ENCODE measurements around the gene TOR4A.

The TOR4A gene

DNA sequence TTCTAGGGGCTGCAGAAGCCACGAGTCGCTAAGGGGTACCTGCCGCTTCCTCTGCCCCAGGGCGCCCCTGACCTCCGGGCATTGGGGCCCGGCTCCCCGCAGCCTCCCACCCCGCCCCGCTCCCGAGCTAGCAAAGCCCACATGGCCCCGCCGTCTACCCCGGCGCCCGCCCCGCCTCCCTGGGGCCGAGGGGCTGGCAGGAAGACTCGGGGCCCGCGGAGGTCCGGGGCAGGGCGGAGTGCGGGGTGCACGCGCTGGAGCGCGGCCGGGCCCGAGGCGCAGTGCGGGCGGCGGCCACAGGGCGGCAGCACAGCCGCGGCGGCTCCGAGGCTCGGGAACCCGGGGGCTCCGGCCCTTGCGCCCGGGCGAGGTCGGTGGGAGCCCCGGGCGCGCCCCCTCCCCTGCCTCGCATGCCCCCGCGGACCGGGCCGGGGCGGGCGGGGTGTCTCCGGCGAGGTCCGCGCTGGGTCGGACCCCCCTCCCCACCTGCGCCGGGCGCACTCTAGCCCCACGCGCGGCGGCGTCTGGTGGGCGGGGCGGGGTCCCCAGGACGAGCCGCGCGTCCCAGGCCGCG is 17.8 kb downstream of the TOR4A start:
- DNase-seq (ENCODE audit: low spot score): peak; percentile 59

DNA sequence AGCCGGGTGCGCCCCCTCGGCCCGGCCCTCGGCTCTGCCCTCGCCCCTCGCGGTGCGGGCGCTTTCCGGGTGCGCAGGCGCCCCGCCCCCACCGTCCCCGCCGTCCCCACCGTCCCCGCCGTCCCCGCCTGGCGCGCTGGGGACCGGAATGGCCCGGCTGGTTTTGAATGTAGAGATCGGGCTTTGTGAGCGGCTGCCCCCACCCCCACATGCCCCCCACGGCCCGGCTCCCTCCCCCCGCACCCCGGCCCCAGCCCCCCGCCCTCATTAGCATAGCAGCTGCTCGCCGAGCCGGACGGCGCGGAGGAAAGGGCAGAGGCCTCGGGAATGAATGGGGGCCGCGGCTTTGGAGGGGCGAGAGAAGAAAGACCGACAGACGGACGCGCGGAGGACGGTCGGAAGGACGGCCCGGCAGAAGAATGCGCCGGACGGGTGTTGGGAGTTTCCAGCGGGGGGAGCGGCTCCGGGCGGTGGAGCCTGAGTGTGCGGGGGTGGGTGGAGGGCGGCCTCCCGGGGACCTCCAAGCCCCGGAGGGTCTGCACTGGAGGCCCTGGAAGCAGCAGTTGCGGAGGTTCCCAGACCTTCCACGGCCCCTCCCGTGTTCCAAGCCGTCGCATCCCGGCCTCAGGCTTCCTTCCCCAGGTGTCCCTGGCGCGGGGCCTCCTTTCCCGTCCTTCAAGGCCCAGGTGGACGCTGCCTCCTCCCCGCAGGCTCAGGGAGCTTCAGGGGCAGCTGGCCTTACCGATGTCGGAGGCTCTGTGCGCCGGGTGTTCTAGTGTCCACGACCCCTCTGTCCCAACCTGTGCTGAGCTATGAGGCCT is 18.5 kb downstream of the TOR4A start:
- DNase-seq (ENCODE audit: low spot score): no peak

DNA sequence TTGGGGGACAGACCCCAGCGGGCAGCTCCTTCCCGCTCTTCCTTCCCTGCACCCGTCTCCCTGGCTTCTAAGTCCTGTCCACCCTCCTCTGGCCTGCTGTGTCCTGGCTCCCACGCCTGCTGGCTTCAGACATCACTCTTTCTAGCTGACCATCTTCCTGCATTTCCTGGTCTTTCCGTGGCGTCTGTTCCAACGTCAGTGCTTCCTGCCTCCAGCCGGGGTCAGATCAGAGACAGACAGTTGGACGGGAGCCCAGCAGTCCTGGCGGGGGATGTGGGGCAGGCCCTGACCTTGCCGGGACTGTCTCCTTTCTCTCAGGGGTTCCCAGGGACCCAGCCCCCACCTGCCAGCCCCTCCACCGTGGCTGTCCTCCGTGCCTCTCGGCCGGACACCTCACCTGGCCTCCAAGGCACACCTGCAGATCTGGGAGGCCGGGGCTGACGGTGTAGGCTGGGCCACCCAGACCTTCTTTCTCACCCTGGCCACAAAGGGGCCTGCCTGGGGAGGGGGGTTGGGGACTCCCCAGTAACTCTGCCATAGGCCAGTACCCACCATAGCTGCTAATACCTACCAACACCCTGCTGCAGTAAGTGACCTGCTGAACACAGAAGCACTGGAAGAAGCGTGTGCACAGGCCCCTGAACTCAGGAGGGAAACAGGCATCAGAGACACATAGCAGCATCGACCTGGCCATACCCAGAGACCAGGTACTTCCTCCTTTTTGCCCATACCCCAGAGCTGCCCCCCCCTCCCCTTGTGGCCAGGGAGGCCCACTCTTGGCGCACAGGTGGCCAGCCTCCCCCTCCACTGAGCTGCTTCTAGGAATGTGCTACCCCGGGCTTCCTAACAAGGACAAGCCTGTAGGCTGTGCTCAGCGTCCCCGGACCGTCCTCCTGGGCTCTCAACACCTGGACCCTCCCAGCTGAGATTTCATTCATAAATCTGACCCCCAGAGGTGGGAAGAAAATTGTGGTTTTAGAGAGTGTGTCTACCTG is 19.4 kb downstream of the TOR4A start:
- DNase-seq (ENCODE audit: low spot score): no peak

DNA sequence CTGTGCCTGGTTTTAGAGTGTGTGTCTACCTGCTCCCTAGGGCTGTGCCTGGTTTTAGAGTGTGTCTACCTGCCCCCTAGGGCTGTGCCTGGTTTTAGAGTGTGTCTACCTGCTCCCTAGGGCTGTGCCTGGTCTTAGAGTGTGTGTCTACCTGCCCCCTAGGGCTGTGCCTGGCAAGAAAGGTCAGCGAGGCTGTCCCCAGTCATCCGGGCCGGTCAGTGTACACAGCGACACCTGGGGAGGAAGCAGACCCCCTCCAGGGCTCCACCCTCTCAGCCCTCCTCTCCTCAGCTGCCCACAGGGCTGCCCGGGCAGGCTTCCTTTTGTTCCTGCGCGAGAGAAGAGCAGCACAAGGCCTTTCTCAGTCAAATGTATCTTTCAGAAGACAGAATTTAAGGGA is 20.4 kb downstream of the TOR4A start:
- no peak for DNase-seq (ENCODE audit: low spot score)

DNA sequence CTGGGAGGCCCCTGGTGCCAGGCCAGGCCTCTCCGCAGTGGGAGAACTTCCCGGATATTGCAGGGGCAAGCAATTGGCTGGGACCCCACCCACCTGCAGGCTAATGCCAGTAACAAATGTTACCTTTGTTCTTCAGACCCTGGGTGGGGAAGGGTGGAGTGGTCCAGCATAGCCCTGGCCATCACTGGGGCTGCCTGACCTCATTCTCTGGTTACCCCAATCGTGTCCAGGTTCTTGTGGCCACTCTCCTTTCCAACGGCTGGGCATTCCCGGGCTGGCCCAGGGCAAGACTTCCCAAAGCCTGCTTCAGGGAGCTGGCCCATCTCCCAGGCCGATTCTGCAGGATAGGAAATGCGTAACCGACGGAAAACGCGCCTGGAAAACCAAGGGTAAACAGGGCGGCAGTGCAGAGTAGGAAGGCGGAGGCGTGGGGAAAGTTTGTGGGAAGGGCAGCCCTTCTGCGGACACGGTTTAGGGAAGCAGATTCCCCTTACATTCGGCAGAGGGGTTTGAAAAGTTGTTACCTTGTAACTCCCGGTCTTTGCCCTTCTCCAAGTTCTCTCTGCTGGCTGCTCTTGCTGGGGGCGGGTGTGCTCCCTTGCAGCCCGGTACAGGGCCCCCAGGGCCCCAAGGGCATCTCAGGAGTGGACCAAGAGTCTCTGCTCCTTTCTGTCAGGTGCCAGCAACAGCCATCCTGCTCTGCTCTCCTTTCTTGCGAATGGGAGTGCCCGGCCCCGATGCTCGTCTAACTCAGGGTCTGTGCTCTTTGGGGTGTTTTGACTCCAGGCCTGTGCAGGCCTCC is 21.1 kb downstream of the TOR4A start:
- DNase-seq (ENCODE audit: low spot score): no peak

DNA sequence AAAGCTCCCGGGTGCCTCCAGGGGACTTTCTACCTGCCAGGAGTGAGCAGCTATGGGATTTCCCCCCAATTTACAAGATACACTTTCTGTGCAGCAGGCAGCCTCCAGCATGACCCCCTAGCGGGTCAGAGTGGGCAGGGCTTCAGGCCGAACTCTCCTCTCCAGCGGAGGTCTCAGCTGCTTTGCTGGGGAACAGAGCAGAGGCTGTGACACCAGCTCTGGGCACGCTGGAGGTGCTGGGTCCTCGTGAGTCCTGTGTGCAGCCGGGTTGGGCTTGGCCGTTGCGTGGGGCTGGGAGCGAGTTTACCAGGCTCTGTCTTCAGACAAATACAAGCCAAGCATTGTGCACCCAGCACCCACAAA is 21.7 kb downstream of the TOR4A start:
- DNase-seq (ENCODE audit: low spot score): no peak

DNA sequence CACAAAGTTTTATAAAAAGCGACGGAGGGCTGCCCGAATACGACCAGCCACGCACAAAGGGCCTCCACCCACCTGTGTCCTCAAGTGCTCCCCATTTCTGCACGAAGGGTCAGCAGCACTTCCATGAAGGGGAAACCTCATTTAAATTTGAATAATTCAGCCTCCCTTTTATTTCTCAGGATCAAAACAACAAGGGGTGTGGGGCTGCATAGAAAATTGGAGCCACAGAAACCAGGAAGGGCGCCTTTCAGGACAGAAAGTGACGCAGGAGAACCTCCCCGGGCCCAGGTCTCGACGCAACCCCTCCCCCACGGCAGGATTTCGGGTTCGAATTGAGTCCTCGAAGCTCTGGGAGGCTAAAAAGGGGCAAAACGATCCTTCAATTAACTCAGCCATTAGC is 22.4 kb downstream of the TOR4A start:
- DNase-seq (ENCODE audit: low spot score): peak; percentile 68

DNA sequence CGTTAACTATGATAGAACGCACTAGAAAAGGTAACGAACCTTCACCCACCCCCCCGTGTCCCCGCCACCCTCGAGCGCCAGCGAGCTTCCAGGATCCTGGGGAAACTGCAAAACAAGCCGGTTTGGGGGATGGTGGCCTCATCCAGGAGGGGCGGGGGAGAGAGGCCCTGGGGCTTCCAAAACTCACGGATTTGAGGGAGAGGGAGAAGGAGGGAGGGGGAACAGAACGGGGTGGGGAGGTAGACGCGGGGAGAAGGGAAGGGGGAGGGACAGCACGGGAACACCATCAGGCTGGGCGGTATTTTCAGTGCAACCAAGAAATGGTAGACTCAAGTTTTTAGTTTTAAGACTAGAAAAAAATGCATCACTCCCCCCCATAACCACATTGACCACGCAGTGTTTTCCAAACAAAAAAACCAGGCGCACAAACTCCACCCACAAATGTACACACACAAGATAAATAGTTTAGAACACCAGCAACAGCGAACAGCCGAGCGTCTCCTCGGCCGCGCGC is 23.1 kb downstream of the TOR4A start:
- DNase-seq (ENCODE audit: low spot score): peak; percentile 82

DNA sequence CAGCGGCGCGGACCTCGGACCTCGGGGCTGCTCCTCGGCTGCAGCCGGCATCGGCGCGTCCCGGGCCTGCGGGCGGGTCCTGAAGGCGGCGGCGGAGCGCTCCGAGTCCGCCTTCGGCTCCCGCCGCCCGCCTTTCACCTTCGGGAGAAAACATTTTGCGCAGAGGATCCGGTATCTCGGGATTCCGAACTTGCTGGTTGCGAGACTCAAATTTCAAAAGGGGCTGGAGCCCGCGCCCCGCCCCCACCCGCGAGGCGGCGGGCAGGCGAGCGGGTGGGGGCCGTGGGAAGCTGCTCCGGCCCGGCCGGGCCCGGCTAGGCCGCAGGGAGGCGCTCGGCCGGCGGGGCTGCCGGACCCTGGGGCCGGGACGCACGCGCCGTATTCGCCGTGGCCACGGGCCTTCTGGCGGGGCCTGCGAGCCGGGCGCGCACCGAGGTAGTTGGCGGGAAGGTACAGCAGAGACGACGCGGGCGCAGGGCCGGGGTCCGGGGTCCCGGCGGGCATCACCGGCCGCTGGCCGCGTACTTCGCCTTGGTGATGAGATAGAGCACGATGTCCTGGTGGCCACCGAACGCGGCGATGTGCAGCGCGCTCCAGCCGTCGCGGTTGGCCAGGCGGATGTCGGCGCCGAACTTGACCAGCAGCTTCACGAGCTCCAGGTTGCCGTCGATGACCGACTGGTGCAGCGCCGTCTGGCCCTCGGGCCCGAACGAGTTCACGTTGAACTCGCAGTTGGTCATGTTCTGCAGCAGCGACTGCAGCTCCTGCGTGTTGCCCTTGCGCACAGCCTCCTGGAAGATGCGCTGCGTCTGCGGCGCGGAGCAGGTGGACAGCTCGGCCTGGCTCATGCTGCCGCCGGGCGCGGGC is 23.8 kb downstream of the TOR4A start:
- DNase-seq (ENCODE audit: low spot score): peak; percentile 88

DNA sequence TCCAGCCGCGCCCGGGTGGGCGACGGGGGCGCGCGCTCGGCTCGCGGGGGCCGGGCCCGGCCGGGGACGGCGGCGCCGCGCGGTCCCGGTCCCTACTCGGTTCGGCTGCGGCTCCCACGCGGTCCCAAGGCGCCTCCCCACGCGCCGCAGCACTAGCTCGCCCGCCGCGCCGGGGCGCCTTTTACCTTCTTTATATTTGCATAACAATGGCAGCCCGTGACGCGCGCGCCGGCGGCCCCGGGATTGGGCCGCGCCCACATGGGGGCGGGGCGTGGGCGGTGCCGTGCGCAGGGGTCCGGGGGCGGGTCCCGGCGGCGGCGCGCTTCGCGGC is 24.6 kb downstream of the TOR4A start, which contains the start of gene NRARP:
NRARP (minus strand) TSS at position 154 of the 331 bp plus-strand sequence. CDS start 343 bp downstream, outside the sequence.
- peak; percentile 92 for DNase-seq (ENCODE audit: low spot score)

DNA sequence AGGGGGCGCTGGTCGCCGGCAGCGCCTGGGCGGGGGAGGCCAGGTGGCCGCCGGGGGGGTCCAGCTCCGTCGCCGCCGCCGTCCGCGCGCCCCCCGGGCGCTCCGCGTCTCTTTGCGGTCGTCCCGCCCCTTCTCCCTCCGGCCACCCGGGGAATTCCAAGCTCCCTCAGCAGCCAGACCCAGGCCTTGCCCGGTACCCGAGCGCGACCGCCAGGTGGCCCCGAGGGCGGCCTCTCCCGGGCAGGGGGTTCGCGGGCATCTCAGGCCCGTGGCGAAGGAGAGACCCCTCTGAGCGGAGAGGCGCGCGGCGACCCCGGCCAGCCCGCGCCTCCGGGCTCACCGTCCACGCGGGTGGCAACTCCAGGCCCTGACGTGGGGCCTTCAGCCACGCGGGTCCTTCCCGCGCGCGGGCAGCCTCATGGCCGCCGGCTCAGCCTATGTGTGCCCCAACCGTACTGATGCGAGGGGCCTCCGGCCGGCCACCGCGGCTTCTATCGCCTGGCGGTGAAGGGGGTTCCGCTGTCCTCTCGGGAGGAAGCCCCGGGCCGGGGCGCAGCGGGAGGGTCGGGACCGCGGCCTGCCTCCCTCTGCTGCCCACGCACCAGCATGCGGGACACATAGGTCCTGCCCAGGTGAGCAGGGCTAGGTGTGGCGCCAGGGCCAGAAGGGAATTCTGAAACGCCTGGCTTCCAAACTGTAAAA is 25.1 kb downstream of the TOR4A start:
- peak; percentile 80 for DNase-seq (ENCODE audit: low spot score)

DNA sequence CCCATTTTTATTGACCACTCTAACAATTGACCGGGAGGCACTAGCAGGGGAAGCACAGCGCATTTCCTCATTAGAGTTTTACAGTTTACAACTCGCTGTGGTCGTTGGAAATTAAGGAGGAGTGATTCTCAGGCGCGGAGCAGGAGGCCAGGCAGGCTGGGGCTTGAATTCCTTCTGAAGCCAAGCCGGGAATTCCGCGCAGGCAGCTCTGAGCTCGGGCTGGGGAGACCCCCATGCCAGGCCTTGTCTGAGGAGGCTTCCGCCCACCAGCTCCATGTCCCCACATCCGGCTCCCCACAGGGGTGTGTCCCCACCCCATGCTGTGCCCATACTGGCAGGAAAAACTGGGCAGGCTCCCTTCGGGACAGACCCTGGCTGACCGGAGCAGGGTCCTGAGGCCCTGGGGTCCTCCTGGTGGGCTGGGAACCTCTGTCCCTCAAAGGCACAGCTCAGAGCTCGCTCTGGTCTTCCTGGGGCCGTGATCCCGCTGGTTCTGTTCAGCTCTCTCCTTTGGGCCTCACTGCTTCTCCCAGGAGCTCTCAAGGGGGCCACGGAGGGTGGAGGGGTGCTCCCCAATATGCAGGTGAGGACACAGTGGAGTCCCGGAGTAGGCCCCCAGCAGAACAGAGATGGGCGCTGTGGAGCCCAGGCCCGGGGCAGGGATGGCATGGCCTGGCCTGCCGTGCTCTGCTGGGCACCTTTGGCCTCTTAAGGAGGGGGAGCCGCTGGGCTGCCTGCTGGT is 25.8 kb downstream of the TOR4A start:
- no peak for DNase-seq (ENCODE audit: low spot score)

DNA sequence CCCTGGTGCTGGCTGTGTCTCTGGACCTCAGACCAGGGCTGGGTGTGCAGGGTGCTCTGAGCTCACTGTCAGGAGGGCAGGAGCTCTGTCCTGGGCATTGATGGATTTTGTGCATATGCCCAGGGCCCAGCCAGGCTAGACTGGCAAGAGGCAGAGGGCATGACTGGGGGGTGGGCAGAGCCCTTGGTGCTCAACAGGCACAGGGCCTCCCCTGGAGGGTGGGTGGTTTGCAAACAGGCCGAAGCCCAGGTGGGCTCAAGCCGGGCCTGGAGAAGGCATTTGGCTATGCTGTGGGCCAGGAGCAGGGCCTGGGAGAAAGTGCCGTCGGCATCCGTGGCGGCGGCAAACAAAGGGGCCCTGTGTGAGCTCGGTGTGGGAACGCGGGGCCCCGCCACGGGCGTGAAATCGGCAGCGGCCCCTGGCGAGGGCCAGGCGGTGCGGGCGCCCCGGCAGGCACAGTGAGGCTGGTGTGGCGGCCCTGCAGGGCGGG is 26.4 kb downstream of the TOR4A start:
- DNase-seq (ENCODE audit: low spot score): no peak

DNA sequence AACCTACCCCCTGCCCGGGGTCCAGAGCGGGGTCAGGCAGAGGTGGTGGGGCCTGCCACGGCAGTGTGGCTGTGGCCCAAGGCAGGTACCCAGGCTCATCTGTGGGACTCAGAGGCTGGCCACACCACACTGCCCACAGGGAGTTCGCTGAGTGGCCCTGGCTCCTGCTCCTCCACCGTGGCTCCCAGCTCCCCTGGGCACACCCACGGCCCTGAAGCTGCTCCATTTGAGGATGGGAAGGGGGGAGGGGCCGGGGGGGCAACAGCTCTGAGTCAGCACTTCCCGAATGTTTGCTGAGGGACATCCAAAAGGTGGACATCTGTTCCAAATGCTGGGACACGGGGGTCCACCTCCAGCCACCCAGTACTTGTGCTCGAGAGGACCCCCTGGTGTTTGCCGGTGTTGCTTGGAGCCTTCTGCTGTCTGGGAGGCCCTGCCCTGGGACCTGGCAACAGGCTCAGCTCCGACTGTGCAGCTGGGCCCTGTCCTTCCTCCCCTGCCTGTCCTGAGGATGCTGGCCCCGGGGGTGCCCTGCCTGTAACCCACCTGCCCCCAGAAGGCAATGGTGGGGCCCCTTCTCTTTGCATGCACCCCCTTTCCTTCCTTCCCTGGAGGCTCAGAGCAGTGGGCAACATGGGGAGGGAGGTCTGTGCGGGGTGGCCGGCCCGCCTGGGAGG is 27.0 kb downstream of the TOR4A start:
- DNase-seq (ENCODE audit: low spot score): peak; percentile 56

DNA sequence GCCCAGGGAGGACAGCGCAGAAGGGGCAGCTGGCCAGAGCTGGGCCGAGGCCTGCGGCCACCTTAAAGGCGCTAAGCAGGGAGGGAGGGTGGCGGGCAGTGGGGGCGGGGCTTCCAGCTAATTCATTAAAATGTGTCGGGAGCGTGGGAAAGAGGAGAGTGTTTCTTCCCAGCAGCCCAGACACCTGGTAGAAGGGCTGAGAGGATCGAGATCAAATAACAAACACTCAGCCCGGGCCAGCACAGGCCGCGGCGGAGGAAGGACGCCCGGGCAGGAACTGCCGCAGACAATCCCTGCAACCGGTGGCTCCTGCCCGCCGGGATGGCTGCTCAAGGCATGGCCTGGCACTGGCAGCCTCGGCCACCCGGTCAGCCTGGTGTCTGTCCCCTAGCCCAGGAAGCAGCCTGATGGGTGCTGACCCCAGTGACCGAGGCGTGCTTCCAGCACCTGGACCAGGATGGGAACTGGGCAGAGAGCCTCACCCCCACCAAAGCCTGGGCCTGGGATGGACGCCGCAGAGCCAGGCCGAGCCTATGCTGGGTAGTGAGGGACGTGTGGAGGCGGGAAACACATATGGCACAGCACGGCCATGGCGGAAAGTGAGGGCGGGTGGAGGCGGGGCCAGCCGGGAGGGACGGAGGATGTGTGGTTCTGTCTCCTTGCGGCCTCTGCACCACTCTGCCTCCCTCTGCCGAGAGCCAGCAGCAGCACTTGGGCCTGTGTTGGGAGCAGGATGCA is 27.7 kb downstream of the TOR4A start:
- DNase-seq (ENCODE audit: low spot score): peak; percentile 59

DNA sequence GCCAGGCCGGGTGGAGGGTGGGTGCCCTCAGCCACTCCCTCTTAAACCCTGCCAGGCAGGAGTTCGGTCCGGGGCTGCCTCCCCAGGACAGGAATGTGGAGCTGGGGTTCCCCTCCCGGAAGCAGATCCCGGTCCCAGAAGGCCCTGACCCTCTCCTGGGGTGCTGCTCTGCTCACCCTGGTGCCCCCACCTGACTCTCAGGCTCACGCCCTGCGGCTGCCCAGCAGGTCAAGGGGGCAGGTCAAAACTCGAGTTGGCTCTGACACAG is 28.2 kb downstream of the TOR4A start:
- no peak for DNase-seq (ENCODE audit: low spot score)

DNA sequence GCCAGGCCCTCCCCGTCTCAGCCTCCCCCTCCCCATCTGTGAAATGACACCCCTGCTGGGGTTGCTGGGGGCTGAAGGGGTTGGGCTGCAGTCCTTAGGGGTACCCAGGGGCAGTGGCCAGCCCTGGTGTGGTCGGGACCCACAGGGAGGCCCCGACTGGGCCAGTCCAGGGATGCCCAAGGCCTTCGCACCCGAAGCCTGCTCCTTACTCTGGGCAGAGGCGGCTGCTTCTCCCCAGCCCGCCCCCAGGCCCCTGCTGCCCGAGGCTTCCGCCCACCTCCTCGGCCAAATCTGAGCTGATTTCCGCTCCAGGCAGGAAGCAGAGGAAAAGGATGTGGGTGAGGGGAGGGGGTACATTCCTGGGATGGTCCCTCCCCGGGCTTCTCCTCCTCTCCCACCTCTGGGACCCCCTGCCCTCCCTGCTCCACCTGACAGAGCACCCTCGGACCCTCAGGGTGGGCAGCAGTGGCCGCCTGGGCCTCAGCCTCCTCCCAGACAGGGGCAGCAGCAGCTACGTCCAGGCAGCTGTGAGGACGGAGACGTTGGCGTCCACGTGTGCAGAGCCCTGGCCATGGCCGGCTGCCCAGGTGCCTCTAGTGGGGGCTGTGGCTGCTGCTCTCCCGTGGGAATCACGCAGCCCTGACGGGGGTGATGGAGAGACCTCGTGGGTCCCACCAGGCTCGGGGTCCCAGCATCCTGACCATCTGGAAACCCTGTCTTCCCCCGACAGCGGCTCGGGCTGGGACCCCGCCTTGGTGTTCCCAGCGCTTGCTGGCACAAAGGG is 28.7 kb downstream of the TOR4A start:
- no peak for DNase-seq (ENCODE audit: low spot score)

Data from RKO (cell line).